HG03354 (cell line): ENCODE results near the gene HSPA4.

Experiments
- ATAC-seq: cut with Tn5 transposase; IDR thresholded peaks from one replicate; pipeline ENCODE4 v1.9.1; 2021; ENCODE audit warnings: mild to moderate bottlenecking; ENCODE audit not compliant: unreplicated experiment, poor library complexity, severe bottlenecking

HSPA4 gene

DNA sequence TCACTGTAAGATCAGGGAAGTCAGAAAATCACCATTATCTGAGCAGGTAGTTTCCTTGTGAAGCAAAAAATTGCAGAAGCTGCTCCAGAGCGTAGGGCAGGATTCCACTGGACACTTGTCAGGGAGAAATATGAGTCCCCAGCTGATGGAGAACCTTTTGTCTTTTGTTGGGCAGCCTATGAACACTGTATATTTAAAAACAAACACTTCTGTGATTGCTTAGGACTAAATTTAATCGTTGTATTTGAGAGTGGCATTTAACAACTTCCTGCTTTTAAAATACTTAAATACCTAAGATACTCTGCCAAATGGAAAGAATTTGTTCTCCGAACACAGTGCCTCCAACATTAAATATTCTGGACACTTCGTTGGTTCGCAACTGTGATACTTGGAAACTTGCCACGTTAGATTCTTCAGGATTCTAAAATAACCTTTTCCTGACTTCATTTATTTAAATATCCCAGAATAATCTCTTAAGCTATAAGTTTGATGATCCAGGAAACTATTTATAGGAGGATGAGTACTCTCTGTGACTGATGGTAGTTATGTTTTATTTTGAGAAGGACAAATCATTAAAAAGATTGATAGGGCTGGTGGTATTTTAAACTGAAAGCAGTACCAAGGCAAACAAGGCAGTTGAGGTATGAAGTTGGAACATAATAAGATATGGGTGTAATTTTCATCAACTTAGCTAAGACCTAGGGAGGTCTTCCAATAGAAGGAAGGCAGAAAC is 2.7 kb upstream of the HSPA4 start:
- ATAC-seq = no peak

DNA sequence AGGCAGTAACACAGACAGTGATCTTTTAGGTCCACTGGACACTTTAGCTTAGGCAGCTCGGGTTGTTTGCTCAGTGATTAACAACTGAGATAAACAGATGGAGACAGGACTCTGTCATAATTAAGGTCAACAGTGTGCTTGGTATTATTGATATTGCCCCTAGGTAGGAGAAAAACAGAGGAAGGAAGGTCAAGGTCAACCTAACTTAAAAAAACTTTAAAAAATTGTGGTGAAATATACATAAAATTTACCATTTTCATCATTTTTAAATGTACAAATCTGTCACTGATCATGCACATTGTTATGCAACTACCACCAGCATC is 2.1 kb upstream of the HSPA4 start:
- no peak for ATAC-seq

GRCh38 chr5:133050521-133050920 is 1.3 kb upstream of the HSPA4 start:
- ATAC-seq = no peak

GRCh38 chr5:133051061-133051541 is 712 bp upstream of the HSPA4 start:
- peak; percentile 12 for ATAC-seq

DNA sequence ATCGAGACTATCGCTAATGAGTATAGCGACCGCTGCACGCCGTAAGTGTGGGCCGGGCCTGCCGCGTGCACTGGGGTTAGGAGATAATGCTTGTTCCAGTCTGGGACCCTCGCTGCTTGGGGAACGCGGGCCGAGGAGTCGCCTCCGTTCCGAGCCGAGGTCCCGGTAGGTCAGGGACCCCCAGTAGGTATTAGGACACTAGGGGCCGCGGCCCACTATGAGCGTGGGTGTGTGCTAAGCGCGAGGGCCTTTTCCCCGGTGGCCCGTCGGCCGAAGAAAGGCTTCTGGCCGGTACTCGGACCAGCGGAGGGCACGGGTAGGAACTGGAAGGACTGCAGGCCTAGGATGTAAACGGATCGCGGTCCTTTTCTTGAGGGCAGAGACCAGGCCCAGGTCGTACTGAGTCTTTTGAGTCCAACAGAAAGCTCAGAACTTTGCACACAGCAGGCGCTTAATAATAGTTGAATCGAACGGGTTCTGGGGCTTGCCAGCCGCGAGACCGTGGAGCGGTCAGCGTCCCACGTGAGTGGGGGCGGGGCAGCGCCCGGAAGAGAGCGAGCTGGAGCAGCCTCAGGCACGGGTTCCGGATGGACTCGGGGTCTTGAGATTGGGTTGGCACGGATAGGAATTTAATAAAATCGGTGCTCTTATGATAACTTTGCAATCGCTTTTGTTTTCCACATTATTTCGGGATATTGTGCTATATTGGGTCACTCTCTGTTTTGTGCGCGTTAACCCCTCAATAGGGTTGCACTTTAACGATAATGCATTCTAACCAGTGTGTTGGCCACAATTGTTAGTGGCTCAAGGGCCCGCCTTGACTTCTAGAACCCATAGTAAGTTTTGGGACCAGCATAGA is 733 bp downstream of the HSPA4 start:
- peak; percentile 38 for ATAC-seq

GRCh38 chr5:133053448-133053847 is 1.6 kb downstream of the HSPA4 start:
- no peak for ATAC-seq

- ATAC-seq = no peak
These were observed 3.1 kb downstream of the HSPA4 start for GRCh38 chr5:133054697-133055471.

DNA sequence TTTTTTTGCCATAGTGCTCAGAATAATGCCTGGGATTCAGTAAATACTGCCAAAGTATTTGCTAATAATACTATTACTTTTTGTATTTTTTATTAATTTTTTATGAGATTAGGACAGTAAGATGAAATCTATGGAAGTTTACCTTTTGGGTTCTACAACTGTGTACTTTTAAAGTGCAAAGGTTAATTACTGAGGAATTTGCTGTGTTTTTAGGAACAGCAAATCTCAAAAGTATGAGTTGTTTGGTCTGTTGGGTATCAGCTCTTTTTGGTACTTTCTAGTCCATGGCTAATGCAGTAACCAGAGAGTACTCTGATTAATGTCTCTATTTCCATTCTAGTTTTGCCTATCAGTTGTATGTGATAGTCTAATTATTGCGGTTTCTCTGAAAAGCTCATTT is 5.1 kb downstream of the HSPA4 start:
- no peak for ATAC-seq

- ATAC-seq = no peak
These were observed 7.8 kb downstream of the HSPA4 start for GRCh38 chr5:133059621-133060020.

DNA sequence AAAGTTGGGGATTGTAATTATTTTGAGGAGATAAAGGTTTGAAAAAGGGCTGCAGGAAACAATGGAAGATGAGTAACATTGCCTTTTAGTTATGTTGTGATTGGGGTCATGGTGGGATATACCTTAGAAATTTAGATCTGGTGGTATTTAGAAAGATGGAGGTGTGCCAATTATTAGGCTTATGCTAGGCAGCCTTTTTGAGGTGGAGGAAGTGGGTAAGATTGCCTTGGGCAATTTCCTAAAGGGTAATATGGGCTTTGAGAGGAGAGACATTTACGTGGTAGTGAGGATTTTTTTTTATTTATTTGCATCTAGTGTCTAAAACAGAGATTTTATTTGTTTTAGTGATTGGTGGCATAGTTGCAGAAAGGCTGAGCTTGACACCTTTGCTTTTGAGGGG is 10.5 kb downstream of the HSPA4 start:
- no peak for ATAC-seq

GRCh38 chr5:133063965-133064364 is 12.2 kb downstream of the HSPA4 start:
- ATAC-seq = no peak

DNA sequence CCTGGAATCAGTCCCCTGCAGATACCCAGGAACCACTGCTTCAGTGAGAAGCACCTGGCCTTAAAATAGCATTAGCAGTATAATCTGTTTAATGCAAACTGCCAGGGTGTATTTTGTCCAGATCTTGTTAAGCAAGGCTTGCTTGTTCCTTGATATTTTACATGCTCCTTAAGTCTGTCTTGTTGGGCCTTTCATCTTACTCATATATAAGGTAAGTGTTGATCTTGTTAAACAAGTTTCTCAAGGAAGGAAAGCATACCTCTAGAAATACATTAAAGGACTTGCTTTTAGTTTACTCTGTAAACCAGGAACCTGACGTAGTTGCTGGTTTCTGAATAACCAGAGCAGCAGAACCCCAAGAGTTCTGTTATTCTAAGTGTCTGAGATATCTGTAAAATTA is 13.7 kb downstream of the HSPA4 start:
- no peak for ATAC-seq

GRCh38 chr5:133066045-133066444 is 14.2 kb downstream of the HSPA4 start:
- no peak for ATAC-seq

DNA sequence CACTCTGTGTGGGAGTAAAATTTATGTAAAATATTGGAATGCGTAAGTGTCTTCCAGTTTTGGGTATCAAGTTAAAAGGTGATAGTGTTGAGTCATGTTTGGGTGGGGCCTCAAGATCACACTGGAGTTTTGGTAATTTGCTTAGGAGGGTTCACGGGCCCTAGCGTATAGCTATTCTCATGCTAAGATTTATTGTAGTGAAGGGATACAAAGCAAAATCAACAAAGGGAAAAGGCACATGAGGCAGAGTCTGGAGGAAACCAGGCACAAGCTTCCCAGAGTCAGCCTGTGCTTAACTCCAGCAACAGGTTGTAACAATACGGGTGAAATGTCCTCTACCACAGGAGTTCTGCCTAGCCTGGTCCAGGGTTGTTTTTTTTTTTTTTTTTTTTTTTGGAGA is 20.2 kb downstream of the HSPA4 start:
- no peak for ATAC-seq

- no peak for ATAC-seq
These were observed 24.0 kb downstream of the HSPA4 start for GRCh38 chr5:133075572-133076536.

GRCh38 chr5:133079048-133079447 is 27.2 kb downstream of the HSPA4 start:
- no peak for ATAC-seq

- no peak for ATAC-seq
These were observed 29.2 kb downstream of the HSPA4 start for GRCh38 chr5:133081036-133081435.

DNA sequence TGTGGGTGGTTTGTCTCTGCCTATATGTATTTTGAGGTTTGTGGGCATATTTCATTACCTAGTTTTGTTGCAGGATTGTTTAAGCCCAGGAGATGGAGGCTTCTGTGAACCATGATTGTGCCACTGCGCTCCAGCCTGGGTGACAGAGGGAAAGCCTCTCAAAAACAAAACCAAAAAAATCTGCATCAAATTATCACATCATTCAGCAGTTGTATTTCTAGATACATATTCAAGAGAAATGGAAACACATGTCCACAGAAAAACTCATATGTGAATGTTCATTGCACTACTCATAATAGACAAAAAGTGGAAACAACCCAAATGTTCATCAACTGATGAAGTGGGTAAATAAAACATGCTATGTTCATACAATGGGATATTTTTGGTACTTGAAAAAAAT is 29.9 kb downstream of the HSPA4 start:
- no peak for ATAC-seq

DNA sequence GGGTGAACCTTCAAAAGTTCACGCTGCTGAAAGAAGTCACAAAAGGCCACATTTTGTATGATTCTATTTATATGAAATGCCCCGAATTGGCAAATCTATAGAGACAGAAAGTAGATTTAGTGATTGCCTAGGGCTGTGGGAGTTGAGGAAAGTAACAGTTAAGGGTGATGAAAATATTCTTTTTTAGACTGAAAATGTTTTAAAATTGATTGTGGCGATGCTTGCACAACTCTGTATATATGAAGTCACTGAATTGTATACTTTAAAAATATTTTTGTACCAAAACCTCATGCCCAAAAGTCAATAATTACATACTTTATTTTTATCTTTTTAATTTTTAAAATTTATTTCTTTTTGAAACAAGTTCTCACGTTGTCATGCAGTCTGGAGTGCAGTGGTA is 30.3 kb downstream of the HSPA4 start:
- ATAC-seq = no peak
